GM18861 (cell line): ENCODE measurements around the gene IRS2.

Experiments
- ATAC-seq: cut with Tn5 transposase; IDR thresholded peaks from one replicate; pipeline ENCODE4 v1.9.1; 2021; ENCODE audit not compliant: unreplicated experiment

The IRS2 gene

DNA sequence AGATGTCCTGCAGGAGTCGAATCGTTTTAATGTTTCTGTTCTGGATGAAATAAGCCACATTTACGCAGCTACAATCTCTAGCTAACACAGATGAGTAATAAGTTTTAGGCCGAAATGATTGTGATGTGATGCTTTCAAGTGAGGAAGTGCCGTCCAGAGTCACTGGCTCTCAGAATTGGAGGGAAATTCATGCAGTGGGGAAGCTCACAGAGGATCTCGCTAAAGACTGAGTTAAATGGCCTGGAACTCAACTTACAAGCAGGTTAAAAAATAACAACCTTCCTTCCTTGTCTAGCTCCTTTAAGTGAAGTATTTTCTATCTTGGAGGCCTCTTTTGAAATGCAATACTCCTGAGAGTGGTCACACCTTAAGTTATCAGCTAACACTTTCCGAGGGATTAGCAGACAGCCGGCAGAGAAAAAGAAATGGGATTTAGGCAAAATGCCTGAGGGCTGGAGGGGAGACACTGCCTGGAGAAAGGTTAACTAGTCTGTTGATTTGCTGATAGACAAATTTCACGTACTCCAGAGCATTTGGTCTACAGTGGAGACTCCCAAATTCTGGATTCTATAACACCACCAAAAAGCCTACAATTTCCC, 74.2 kb downstream of the IRS2 start:
- ATAC-seq: no peak

DNA sequence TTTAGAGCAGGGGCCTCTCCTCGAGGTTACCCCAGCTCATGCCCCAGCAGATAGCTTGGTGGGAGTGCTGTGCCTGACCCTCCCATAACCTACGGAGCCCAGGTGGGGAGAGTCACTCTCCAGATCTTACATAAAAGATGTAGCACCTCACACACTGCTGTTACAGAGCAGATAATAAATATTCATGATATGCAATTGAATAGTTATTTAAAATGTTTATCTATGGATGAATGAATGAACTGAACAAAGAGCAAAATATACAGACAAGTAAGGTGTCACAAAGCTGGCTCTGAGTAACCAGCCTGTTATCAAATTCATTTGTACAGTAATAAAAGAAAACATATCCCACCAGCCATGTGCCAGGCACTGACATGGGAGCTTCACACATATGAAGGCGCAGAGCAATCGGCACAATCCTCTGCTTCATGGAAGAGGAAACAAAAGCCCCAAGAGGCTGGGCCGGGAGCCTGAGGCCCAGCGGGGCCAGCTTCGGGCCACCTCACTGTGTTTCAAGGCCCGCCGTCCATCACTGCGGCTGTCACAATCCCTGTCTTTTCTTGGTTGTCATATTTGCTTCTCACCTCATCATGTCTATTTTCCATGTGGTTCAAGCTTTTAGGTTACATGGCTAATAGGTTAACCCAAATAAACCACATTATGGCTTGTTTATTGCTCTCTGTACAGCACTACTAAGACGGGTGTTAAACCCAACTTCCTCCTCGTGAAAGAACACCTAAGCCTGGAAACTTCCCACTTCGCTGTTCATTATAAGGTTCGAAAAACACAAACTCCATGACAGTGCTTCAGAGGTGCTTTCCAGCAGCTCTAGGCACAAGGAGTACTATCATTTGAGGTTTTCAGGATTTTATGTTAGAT, 78.4 kb downstream of the IRS2 start:
- ATAC-seq: no peak

DNA sequence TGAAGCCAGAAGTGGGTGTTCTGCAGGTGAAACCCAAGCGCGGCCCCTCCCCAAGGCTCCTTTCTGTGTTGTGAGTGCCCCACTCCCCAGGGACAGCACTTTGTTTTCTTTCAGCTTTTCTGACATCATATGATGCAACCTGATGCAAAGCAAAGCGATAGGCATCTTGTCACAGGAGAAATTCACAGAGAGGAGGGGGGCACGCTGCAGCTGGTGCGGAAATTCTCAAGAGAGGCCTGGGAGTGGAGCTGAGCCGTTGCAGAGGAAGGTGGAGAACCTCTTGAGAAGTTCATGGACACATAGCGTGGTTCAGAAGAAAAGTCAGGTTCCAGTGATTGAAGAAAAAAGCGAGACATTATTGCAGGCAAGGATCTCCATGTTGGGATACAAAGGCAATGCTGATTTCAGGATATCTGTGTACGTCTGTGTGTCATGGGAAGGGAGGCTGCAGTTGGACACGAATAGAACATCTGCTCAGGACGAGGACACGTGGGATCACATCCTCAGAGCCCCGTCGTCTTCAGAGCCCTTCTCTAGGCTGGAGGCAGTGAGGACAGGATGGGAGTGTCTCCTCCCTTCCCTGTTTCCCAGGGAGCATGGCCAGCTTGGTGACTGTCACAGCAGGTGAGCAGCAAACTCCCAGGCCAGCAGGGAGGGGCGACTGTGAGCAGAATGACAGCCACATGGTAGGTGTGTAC, 79.2 kb downstream of the IRS2 start:
- ATAC-seq: no peak

DNA sequence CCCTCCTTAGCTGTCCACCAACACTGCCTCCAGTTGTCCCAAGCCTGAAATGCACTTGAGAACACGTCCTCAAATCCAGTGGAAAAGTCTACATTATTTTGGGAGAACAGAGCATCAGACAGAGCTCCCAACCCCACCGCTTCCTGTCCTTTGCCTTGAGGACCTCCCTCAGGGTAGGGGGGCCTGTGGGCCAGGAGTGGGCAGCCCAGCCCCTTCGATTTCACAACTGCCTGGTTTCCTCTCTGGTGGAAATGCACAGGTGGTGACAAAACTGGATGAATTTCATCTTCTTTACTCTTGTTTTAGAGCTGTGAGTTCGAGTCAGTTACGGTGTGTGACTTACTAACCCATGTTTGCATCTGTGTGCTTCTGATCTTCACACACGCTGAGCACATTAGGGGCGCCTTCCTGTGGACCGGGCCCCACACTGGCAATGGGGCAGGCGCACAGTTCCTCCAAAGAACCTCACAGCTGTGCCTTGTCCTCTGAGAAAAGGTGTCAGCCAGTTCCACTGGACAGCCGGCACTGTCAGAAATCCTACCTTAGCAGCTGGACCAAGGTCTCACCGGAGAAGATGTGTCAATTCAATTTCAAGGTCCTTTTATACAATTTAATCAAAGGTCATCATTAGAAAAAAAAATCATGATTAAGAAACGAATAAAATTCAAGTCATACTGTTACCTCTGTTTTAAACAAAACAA, 80.2 kb downstream of the IRS2 start:
- no peak for ATAC-seq

DNA sequence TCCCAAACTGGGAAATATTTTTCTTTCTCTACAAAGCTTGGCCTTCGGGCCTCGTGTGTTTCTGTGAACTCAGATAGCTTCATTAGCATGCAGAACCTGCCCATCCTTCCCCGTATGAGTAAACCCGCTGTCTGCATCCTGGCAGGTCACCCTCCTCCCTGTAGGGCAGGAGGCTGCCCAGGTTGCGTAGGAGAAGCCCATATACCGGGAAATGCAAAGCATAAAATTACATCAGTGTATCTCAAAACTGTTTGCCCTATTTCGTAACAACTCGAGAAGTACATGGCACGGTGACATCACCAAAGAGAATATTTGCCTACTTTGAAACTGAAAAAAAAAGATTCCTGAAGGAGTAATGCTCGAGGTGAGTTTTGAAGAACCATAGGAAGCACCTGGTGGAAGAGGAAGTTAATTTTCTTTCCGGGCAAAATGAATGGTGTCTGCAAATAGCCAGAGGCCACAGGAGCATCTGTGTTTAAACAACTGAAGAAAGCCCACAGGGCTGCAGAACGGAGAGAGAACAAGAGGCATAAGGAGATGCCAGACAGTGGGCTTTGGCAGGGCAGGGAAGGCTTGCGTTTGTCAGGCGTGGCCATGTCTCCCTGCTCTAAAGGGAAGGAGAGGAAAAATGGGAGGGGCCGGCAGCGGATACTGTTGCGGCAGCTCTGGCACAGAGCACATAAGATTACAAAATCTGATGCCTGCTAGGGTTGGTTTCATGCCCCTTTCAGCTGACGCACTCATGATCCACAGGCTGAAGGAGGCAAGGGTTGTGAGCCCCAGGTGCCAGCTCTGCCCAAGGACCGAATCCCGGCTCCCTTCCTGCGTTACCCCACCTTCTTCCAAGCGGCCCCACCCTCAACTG, 81.4 kb downstream of the IRS2 start:
- no peak for ATAC-seq

DNA sequence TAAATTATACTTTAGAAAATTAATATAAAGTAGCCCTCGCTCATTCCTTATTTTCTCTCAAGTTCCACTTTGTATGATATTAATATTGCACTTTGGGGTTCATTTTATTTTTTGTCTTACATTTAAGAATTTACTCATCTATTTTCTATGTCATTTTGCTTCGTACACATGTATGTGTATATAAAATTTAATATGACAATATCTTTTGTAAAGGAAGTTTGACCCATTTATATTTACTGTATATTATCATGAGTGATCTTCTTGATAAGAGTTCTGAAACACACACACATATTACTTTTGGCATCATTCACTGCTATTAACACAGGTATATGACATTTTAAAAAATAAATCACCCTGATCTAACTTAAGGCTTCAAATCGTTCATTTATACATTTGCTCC, 83.1 kb downstream of the IRS2 start:
- ATAC-seq: no peak
